H1 (cell line): ENCODE data around the gene SPTBN4. TPM values are rescaled to one million over a fixed set of nuclear protein-coding genes. Genes with fewer than 3 reads are reported as not detected.

Experiments used
- CTCF ChIA-PET: fragments of 300-600 bp; sonication (Branson Sonifier 250); formaldehyde crosslinking; loops from one replicate; lab custom pipeline; 2021; ENCODE audit not compliant: partially characterized antibody; lab: Charles Lee
- POLR2A ChIA-PET: fragments of 300-600 bp; sonication (Branson Sonifier 250); formaldehyde crosslinking; loops from one replicate; lab custom pipeline; 2021; ENCODE audit warnings: inconsistent platforms; ENCODE audit not compliant: partially characterized antibody; lab: Charles Lee
- DNase-seq, 2 experiments: peaks; one replicate each; pipeline versions ENCODE4 v3.0.0 to v3.0.0-alpha.2; 2010 to 2022; ENCODE audit warnings: low spot score in 2 of 2, low read depth in 1 of 2, mixed read lengths in 1 of 2
- FAIRE-seq: peaks from 2 replicates; lab custom pipeline; 2011; peaks lifted over from hg19 to GRCh38; lab: Jason Lieb, UNC
- H2AFZ ChIP-seq: 2 replicates; pipeline ENCODE4 v1.8.1; 2012; ENCODE audit warnings: low read length, inconsistent platforms
- H2AK5ac ChIP-seq: 2 replicates; pipeline ENCODE4 v1.6.1; 2013; ENCODE audit warnings: low read depth, low read length
- H2BK120ac ChIP-seq: replicated peaks from 2 replicates; pipeline ENCODE3; 2013; ENCODE audit warnings: low read depth, low read length, inconsistent platforms
- H2BK12ac ChIP-seq: 2 replicates; pipeline ENCODE4 v1.6.1; 2013; ENCODE audit warnings: low read depth, low read length
- H2BK15ac ChIP-seq: 2 replicates; pipeline ENCODE4 v1.6.1; 2013; ENCODE audit warnings: low read length
- H2BK20ac ChIP-seq: 2 replicates; pipeline ENCODE4 v1.6.1; 2013; ENCODE audit warnings: low read length
- H2BK5ac ChIP-seq: 2 replicates; pipeline ENCODE4 v1.6.1; 2013; ENCODE audit warnings: low read depth, low read length
- H3K14ac ChIP-seq: 2 replicates; pipeline ENCODE4 v1.6.1; 2013; ENCODE audit warnings: inconsistent platforms; ENCODE audit not compliant: insufficient read length
- H3K18ac ChIP-seq: 2 replicates; pipeline ENCODE4 v1.6.1; 2013; ENCODE audit warnings: low read length; ENCODE audit errors: extremely low read depth
- H3K23ac ChIP-seq: 2 replicates; pipeline ENCODE4 v1.6.1; 2013; ENCODE audit warnings: inconsistent platforms; ENCODE audit not compliant: insufficient read length
- H3K23me2 ChIP-seq: 2 replicates; pipeline ENCODE4 v1.6.1; 2013; ENCODE audit warnings: low read depth, low read length
- H3K27ac ChIP-seq: 2 replicates; pipeline ENCODE4 v1.6.1; 2011; ENCODE audit warnings: low read depth, low read length, inconsistent platforms
- H3K27me3 ChIP-seq, 4 experiments: replicated peaks in 1 of 4; 1 replicate in 1 of 4; 2 replicates in 3 of 4; pipeline versions ENCODE4 v1.6.1 to v1.8.1; 2011 to 2013; ENCODE audit warnings: low read length in 3 of 4, mild to moderate bottlenecking in 3 of 4, inconsistent platforms in 2 of 4, mixed read lengths in 2 of 4, moderate library complexity in 1 of 4; ENCODE audit not compliant: control insufficient read depth in 3 of 4, insufficient read depth in 3 of 4; ENCODE audit errors: extremely low read depth in 1 of 4
- H3K36me3 ChIP-seq, 4 experiments: 2 replicates each; pipeline versions ENCODE4 v1.6.1 to v1.8.1; 2011 to 2013; ENCODE audit warnings: mild to moderate bottlenecking in 4 of 4, low read length in 3 of 4, moderate library complexity in 2 of 4, control low read depth in 1 of 4, inconsistent platforms in 1 of 4; ENCODE audit not compliant: insufficient read depth in 4 of 4, control insufficient read depth in 2 of 4
- H3K4ac ChIP-seq: replicated peaks from 2 replicates; pipeline ENCODE3; 2013; ENCODE audit warnings: low read length, low read depth, mixed read lengths, inconsistent platforms; ENCODE audit not compliant: insufficient read length
- H3K4me1 ChIP-seq, 4 experiments: replicated peaks in 1 of 4; 1 replicate in 1 of 4; 2 replicates in 3 of 4; pipeline versions ENCODE4 v1.6.1 to v1.8.1; 2011 to 2013; ENCODE audit warnings: low read length in 3 of 4, inconsistent platforms in 2 of 4, mixed read lengths in 1 of 4; ENCODE audit not compliant: insufficient read depth in 4 of 4, control insufficient read depth in 3 of 4
- H3K4me2 ChIP-seq, 2 experiments: 2 replicates each; pipeline versions ENCODE4 v1.6.1 to v1.8.1; 2011 to 2013; ENCODE audit warnings: low read depth in 2 of 2, low read length in 2 of 2, control low read depth in 1 of 2, inconsistent platforms in 1 of 2, mild to moderate bottlenecking in 1 of 2; ENCODE audit not compliant: insufficient read depth in 1 of 2
- H3K4me3 ChIP-seq, 4 experiments: fragments of 200-600, 300-600 bp in 1 of 4; sonication (generic), shearing (Covaris generic), sonication (Bioruptor Twin) in 1 of 4; 2 replicates each; pipeline versions ENCODE4 v1.5.1 to v1.8.1; 2011 to 2016; ENCODE audit warnings: low read length in 4 of 4, low read depth in 3 of 4, control low read depth in 2 of 4, inconsistent platforms in 2 of 4, mild to moderate bottlenecking in 2 of 4, mixed read lengths in 1 of 4, moderate library complexity in 1 of 4; ENCODE audit not compliant: insufficient read depth in 2 of 4; ENCODE audit errors: extremely low read depth in 1 of 4
- H3K56ac ChIP-seq: replicated peaks from 2 replicates; pipeline ENCODE3; 2013; ENCODE audit warnings: low read depth, mild to moderate bottlenecking, mixed read lengths, low read length, inconsistent platforms; ENCODE audit not compliant: insufficient read length
- H3K79me1 ChIP-seq: 2 replicates; pipeline ENCODE4 v1.6.1; 2013; ENCODE audit warnings: low read depth, low read length, control low read depth
- H3K79me2 ChIP-seq, 2 experiments: 2 replicates each; pipeline versions ENCODE4 v1.6.1 to v1.8.1; 2012 to 2013; ENCODE audit warnings: low read length in 2 of 2, mild to moderate bottlenecking in 2 of 2, inconsistent platforms in 1 of 2; ENCODE audit not compliant: insufficient read depth in 2 of 2, control insufficient read depth in 1 of 2
- H3K9ac ChIP-seq, 4 experiments: replicated peaks in 1 of 4; 1 replicate in 1 of 4; 2 replicates in 3 of 4; pipeline versions ENCODE4 v1.6.1 to v1.8.1; 2011 to 2013; ENCODE audit warnings: low read depth in 3 of 4, low read length in 3 of 4, control low read depth in 2 of 4, mild to moderate bottlenecking in 2 of 4, moderate library complexity in 2 of 4, inconsistent platforms in 1 of 4; ENCODE audit errors: extremely low read depth in 1 of 4
- H3K9me3 ChIP-seq, 2 experiments: 2 replicates each; pipeline versions ENCODE4 v1.6.1 to v1.8.1; 2012 to 2013; ENCODE audit warnings: mild to moderate bottlenecking in 2 of 2, moderate library complexity in 2 of 2, control low read depth in 1 of 2, inconsistent platforms in 1 of 2, low read depth in 1 of 2, low read length in 1 of 2, mixed read lengths in 1 of 2; ENCODE audit not compliant: insufficient read depth in 2 of 2
- H4K20me1 ChIP-seq, 2 experiments: replicated peaks in 1 of 2; 2 replicates each; pipeline versions ENCODE3 to v1.8.1; 2011 to 2013; ENCODE audit warnings: inconsistent platforms in 2 of 2, low read length in 2 of 2, mild to moderate bottlenecking in 1 of 2; ENCODE audit not compliant: insufficient read depth in 2 of 2, control insufficient read depth in 1 of 2
- H4K5ac ChIP-seq: 2 replicates; pipeline ENCODE4 v1.6.1; 2013; ENCODE audit warnings: low read length, low read depth, mixed read lengths, inconsistent platforms; ENCODE audit not compliant: insufficient read length
- H4K8ac ChIP-seq: 2 replicates; pipeline ENCODE4 v1.8.0; 2013; ENCODE audit warnings: mild to moderate bottlenecking, moderate library complexity, low read length, inconsistent platforms; ENCODE audit not compliant: insufficient read depth; ENCODE audit errors: extremely low read depth
- H4K91ac ChIP-seq: replicated peaks from 2 replicates; pipeline ENCODE3; 2013; ENCODE audit warnings: low read length, mixed read lengths, inconsistent platforms; ENCODE audit not compliant: insufficient read length
- HDAC2 ChIP-seq, 2 experiments: fragments of 300-600 bp in 1 of 2; sonication (generic) in 1 of 2; IDR thresholded peaks; 2 replicates each; pipeline ENCODE4 v1.6.1; 2011 to 2012; ENCODE audit warnings: low read depth in 2 of 2, low read length in 2 of 2, mild to moderate bottlenecking in 2 of 2, moderate library complexity in 2 of 2, borderline replicate concordance in 1 of 2, inconsistent platforms in 1 of 2
- WGBS, 2 experiments: shearing (Covaris generic) in 1 of 2; methylation state at CpG; one replicate each; pipeline versions ENCODE4 v1.1.6 to v1.1.7; 2013 to 2015; ENCODE audit warnings: low lambda C conversion rate in 2 of 2, mixed read lengths in 2 of 2, inconsistent platforms in 1 of 2, low coverage in 1 of 2, missing lambda C conversion rate in 1 of 2; ENCODE audit not compliant: insufficient replicate concordance in 2 of 2, insufficient coverage in 1 of 2, insufficient read length in 1 of 2; ENCODE audit errors: extremely low coverage in 1 of 2, missing lambda C conversion rate in 1 of 2; 5-methylcytosine and 5-hydroxymethylcytosine counted together
- polyA plus RNA-seq, 7 experiments: library from polyadenylated mRNA; depleted of rRNA in 3 of 7; stranded (reverse) in 5 of 7; unstranded in 2 of 7; fragments of >200 nt in 5 of 7; fragments of 200-250 nt in 2 of 7; gene quantifications; 1 replicate in 5 of 7; 2 replicates in 1 of 7; 4 replicates in 1 of 7; pipeline versions ENCODE4 v1.2.1 to v1.2.3, GENCODE V29; 2011 to 2013; ENCODE audit warnings: missing spikeins in 2 of 7, mixed read lengths in 2 of 7
- total RNA-seq: library from RNA; stranded (reverse); fragmentation: NEBNext Ultra II Directional; extraction: Animal tissue kit (Norgen Biotek cat#: 25700); gene quantifications from 2 replicates; pipeline ENCODE4 v1.2.1, GENCODE V29; 2021

The SPTBN4 gene
- total and polyA plus RNA-seq, 2 of the 8 experiments (the other 6 are each of a cell fraction or from before 2014, with no cell fraction given): 1.9 to 3.0 TPM

- WGBS, 2 experiments: 91% methylated on average over 3 of the region's 3 CpGs; no CpG with 5 or more reads in 1 of the 2 experiments
- CTCF ChIA-PET: interaction anchor here (1.0 to 7.9 kb wide), 5 partner anchors 13 to 304 kb away, joined by 3 to 39 read pairs (median 3); no protein-coding TSS in a partner anchor
- no peak for FAIRE-seq
- no peak for TF ChIP-seq HDAC2 (IDR thresholded peaks at IDR 0.05; ENCODE audit: borderline replicate concordance in 1 of 2, low read depth in 2 of 2, low read length in 2 of 2)
These were observed 6.6 kb upstream of the SPTBN4 start for GRCh38 chr19:40460185-40460584.

More at GRCh38 chr19:40460185-40460584, 6.6 kb upstream of the SPTBN4 start:
- H4K8ac ChIP-seq: no peak overlapping the region
- no peak overlapping the region for H3K4me3 ChIP-seq
- H3K36me3 ChIP-seq: no peaks in the 10 kb centered on the region
- no peak overlapping the region for H3K18ac ChIP-seq
- H2BK5ac ChIP-seq: no peak overlapping the region
- H3K23ac ChIP-seq: no peak overlapping the region
- H2AK5ac ChIP-seq: no peak overlapping the region
- no peaks in the 10 kb centered on the region; a peak in 2 of 7 replicates for H3K27me3 ChIP-seq
- DNase-seq: no peak
- no peak overlapping the region for H3K9ac ChIP-seq
- peaks cover 1% of the 10 kb centered on the region; the same call in 1 of the 2 replicates for H3K23me2 ChIP-seq
- no peaks in the 10 kb centered on the region for H3K79me1 ChIP-seq
- no peak overlapping the region for H3K4ac ChIP-seq
- POLR2A ChIA-PET: interaction anchor here (0.6 to 1.2 kb wide), 3 partner anchors 12 to 40 kb away, joined by 3 to 5 read pairs (median 3); partner anchors contain the start of gene SERTAD1
- no peak overlapping the region for H3K4me2 ChIP-seq
- no peaks in the 10 kb centered on the region for H3K79me2 ChIP-seq
- no peak overlapping the region for H2BK120ac ChIP-seq
- peaks cover 0 to 1% of the 10 kb centered on the region in 2 experiments for H4K20me1 ChIP-seq
- H4K91ac ChIP-seq: no peak overlapping the region
- no peak overlapping the region for H2BK15ac ChIP-seq
- peaks cover 0 to 5% (median 1%) of the 10 kb centered on the region in 4 experiments; a peak in 3 of 7 replicates for H3K4me1 ChIP-seq
- no peak overlapping the region for H3K27ac ChIP-seq
- H4K5ac ChIP-seq: no peak overlapping the region
- H3K56ac ChIP-seq: no peak overlapping the region
- no peak overlapping the region for H2AFZ ChIP-seq
- no peak overlapping the region for H2BK12ac ChIP-seq
- no peak overlapping the region for H2BK20ac ChIP-seq
- no peak overlapping the region for H3K14ac ChIP-seq
- no peaks in the 10 kb centered on the region for H3K9me3 ChIP-seq
